HepG2 (cell line): ENCODE measurements around the gene ANGPTL2. TPM values are rescaled to one million over a fixed set of nuclear protein-coding genes. Genes with fewer than 3 reads are reported as not detected.

Experiments
- DMAP1 ChIP-seq: IDR thresholded peaks from 2 replicates; pipeline ENCODE4 v1.6.1; 2016
- RAD51 ChIP-seq: fragments of 450-650 bp; IDR thresholded peaks from 2 replicates; pipeline ENCODE4 v1.6.1; 2016; ENCODE audit warnings: borderline replicate concordance
- SALL1 ChIP-seq: sonication (generic); formaldehyde crosslinking; IDR thresholded peaks from 2 replicates; pipeline ENCODE4 v1.8.0; 2022; ENCODE audit warnings: mild to moderate bottlenecking, missing genetic modification reagents
- SAP130 ChIP-seq: IDR thresholded peaks from 2 replicates; pipeline ENCODE4 v1.6.1; 2016; ENCODE audit warnings: low read depth
- TBX2 ChIP-seq: sonication (generic); formaldehyde crosslinking; IDR thresholded peaks from 2 replicates; pipeline ENCODE4 v1.5.0; 2020; ENCODE audit warnings: missing genetic modification reagents, mild to moderate bottlenecking, borderline replicate concordance
- YEATS2 ChIP-seq: sonication (generic); formaldehyde crosslinking; IDR thresholded peaks from 2 replicates; pipeline ENCODE4 v1.4.0; 2020; ENCODE audit warnings: missing genetic modification reagents, borderline replicate concordance
- ZMYM3 ChIP-seq: sonication (generic); formaldehyde crosslinking; IDR thresholded peaks from 2 replicates; pipeline ENCODE4 v1.5.1; 2020; ENCODE audit warnings: mild to moderate bottlenecking, missing genetic modification reagents
- ZNF33B ChIP-seq: sonication (generic); formaldehyde crosslinking; IDR thresholded peaks from 2 replicates; pipeline ENCODE4 v1.5.1; 2020; ENCODE audit warnings: mild to moderate bottlenecking, missing genetic modification reagents
- ZNF430 ChIP-seq: sonication (generic); formaldehyde crosslinking; IDR thresholded peaks from 2 replicates; pipeline ENCODE4 v1.9.0; 2021; ENCODE audit warnings: mild to moderate bottlenecking, missing genetic modification reagents
- polyA plus RNA-seq, 8 experiments: library from polyadenylated mRNA; depleted of rRNA in 3 of 8; stranded (reverse) in 7 of 8; unstranded in 1 of 8; fragments of >200 nt; fragmentation: Illumina TruSeq in 4 of 8; extraction: Trizol in 4 of 8; gene quantifications; 2 replicates each; pipeline versions ENCODE4 v1.2.1 to v1.2.3, GENCODE V29; 2011 to 2016; ENCODE audit warnings: low read depth in 4 of 8, missing spikeins in 1 of 8, mixed read lengths in 1 of 8; ENCODE audit not compliant: insufficient read depth in 1 of 8
- total RNA-seq, 5 experiments: library from RNA; depleted of rRNA; stranded (reverse); fragments of >200 nt; fragmentation: Illumina TruSeq; extraction: Trizol; gene quantifications; 2 replicates each; pipeline ENCODE4 v1.2.3, GENCODE V29; 2016; ENCODE audit warnings: low read depth in 1 of 5
- TF ChIP-seq, protein P1 (sequence below): IDR thresholded peaks from 2 replicates; pipeline ENCODE4 v1.6.1; 2012; ENCODE audit warnings: inconsistent platforms
- TF ChIP-seq, protein P2 (sequence below): sonication (generic); formaldehyde crosslinking; IDR thresholded peaks from 2 replicates; pipeline ENCODE4 v1.9.0; 2022; ENCODE audit warnings: low read depth, missing genetic modification reagents
- TF ChIP-seq, protein P3 (sequence below): sonication (generic); formaldehyde crosslinking; conservative IDR thresholded peaks from 2 replicates; pipeline ENCODE4 v1.8.1; 2023; ENCODE audit warnings: missing genetic modification reagents
- TF ChIP-seq, protein P4 (sequence below): IDR thresholded peaks from 2 replicates; pipeline ENCODE4 v1.6.1; 2018; ENCODE audit warnings: missing genetic modification reagents, mild to moderate bottlenecking, missing compliant biosample characterization
- TF ChIP-seq, protein P5 (sequence below): sonication (generic); formaldehyde crosslinking; IDR thresholded peaks from 2 replicates; pipeline ENCODE4 v1.4.0; 2020; ENCODE audit warnings: mild to moderate bottlenecking, missing genetic modification reagents
- TF ChIP-seq, protein P6 (sequence below): sonication (generic); formaldehyde crosslinking; IDR thresholded peaks from 2 replicates; pipeline ENCODE4 v1.8.0; 2023; ENCODE audit warnings: mild to moderate bottlenecking, missing genetic modification reagents
- TF ChIP-seq, protein P7 (sequence below): sonication (generic); formaldehyde crosslinking; IDR thresholded peaks from 2 replicates; pipeline ENCODE4 v1.5.1; 2020; ENCODE audit warnings: mild to moderate bottlenecking, moderate library complexity, missing genetic modification reagents

Gene ANGPTL2
- total and polyA plus RNA-seq, 2 of the 13 experiments (the other 11 are each of a cell fraction or from before 2014, with no cell fraction given) = 0.91 to 21.0 TPM

DNA sequence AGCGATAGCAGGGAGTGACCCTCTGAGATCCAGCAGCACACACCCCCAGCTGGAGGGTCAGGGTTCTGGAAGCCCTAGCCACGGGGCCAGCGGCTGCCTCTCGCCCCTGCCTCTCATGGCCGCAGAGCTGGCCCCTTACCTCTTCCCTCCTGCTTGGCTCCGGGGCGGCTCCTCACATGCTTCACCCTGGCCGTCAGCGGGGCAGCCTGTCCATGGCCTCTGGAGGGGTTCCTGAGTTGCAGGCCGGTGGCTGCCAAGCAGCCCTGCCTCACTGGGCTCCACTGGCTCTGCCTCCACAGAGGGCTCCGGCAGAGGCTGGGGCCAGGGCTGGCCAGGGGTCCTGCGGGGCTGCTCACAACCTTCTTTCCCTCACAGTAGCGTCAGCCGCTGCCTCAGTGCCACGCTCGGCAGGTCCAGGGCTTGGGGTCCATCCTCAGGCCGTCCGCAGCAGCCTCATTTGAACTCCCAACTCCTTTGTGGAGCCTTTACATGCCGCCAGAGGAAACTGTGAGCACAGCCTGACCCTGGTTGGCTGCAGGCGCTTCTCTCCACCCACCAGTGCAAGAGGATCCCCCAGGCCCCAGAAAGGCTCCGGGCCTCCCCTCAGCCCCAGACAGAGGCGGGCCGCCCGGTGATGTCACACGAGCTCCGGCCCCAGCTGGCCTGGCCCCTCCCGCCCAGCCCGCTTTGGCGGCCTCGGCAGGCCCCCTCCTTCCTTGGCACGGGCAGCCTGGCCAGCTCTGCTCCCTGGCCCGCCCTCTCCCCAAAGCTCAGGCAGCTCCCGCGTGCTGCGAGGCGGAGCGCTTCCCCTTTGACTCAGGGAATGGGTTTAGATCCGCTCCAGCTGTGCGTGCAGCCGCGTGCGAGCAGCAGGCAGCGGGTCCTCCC, at the start of gene ANGPTL2 (continued):
- TF ChIP-seq YEATS2 (CRISPR knock-in tag) (no peak), ZMYM3 (0 out of 2 replicates have a peak, but pooled peaks have one; percentile 30), SALL1 (CRISPR knock-in tag) (peak; percentile 42; the same call in 1 of the 2 replicates), TBX2 (peak; percentile 20; the same call in 1 of the 2 replicates), ZNF430 (CRISPR knock-in tag) (0 out of 2 replicates have a peak, but pooled peaks have one; percentile 33), ZNF33B (CRISPR knock-in tag) (peak; percentile 54; the same call in 1 of the 2 replicates), SAP130 (CRISPR knock-in tag) (peak; percentile 39; the same call in 1 of the 2 replicates), DMAP1 (CRISPR knock-in tag) (peak; percentile 31; the same call in 1 of the 2 replicates), RAD51 (no peak)
- TF ChIP-seq, protein P1, sequence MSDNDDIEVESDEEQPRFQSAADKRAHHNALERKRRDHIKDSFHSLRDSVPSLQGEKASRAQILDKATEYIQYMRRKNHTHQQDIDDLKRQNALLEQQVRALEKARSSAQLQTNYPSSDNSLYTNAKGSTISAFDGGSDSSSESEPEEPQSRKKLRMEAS = peak; percentile 72
- TF ChIP-seq, protein P2, sequence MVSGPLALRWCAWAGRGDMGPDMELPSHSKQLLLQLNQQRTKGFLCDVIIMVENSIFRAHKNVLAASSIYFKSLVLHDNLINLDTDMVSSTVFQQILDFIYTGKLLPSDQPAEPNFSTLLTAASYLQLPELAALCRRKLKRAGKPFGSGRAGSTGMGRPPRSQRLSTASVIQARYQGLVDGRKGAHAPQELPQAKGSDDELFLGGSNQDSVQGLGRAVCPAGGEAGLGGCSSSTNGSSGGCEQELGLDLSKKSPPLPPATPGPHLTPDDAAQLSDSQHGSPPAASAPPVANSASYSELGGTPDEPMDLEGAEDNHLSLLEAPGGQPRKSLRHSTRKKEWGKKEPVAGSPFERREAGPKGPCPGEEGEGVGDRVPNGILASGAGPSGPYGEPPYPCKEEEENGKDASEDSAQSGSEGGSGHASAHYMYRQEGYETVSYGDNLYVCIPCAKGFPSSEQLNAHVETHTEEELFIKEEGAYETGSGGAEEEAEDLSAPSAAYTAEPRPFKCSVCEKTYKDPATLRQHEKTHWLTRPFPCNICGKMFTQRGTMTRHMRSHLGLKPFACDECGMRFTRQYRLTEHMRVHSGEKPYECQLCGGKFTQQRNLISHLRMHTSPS (CRISPR knock-in tag) = peak; percentile 92
- TF ChIP-seq, protein P3, sequence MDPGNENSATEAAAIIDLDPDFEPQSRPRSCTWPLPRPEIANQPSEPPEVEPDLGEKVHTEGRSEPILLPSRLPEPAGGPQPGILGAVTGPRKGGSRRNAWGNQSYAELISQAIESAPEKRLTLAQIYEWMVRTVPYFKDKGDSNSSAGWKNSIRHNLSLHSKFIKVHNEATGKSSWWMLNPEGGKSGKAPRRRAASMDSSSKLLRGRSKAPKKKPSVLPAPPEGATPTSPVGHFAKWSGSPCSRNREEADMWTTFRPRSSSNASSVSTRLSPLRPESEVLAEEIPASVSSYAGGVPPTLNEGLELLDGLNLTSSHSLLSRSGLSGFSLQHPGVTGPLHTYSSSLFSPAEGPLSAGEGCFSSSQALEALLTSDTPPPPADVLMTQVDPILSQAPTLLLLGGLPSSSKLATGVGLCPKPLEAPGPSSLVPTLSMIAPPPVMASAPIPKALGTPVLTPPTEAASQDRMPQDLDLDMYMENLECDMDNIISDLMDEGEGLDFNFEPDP (CRISPR knock-in tag) = 0 out of 2 replicates have a peak, but pooled peaks have one; percentile 75
- TF ChIP-seq, protein P4, sequence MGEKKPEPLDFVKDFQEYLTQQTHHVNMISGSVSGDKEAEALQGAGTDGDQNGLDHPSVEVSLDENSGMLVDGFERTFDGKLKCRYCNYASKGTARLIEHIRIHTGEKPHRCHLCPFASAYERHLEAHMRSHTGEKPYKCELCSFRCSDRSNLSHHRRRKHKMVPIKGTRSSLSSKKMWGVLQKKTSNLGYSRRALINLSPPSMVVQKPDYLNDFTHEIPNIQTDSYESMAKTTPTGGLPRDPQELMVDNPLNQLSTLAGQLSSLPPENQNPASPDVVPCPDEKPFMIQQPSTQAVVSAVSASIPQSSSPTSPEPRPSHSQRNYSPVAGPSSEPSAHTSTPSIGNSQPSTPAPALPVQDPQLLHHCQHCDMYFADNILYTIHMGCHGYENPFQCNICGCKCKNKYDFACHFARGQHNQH (CRISPR knock-in tag) = peak; percentile 33; the same call in 1 of the 2 replicates
- TF ChIP-seq, protein P5, sequence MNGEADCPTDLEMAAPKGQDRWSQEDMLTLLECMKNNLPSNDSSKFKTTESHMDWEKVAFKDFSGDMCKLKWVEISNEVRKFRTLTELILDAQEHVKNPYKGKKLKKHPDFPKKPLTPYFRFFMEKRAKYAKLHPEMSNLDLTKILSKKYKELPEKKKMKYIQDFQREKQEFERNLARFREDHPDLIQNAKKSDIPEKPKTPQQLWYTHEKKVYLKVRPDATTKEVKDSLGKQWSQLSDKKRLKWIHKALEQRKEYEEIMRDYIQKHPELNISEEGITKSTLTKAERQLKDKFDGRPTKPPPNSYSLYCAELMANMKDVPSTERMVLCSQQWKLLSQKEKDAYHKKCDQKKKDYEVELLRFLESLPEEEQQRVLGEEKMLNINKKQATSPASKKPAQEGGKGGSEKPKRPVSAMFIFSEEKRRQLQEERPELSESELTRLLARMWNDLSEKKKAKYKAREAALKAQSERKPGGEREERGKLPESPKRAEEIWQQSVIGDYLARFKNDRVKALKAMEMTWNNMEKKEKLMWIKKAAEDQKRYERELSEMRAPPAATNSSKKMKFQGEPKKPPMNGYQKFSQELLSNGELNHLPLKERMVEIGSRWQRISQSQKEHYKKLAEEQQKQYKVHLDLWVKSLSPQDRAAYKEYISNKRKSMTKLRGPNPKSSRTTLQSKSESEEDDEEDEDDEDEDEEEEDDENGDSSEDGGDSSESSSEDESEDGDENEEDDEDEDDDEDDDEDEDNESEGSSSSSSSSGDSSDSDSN (CRISPR knock-in tag) = peak; percentile 22; the same call in 1 of the 2 replicates
- TF ChIP-seq, protein P6, sequence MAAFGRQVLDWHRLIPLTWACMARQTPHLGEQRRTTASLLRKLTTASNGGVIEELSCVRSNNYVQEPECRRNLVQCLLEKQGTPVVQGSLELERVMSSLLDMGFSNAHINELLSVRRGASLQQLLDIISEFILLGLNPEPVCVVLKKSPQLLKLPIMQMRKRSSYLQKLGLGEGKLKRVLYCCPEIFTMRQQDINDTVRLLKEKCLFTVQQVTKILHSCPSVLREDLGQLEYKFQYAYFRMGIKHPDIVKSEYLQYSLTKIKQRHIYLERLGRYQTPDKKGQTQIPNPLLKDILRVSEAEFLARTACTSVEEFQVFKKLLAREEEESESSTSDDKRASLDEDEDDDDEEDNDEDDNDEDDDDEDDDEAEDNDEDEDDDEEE (CRISPR knock-in tag) = no peak
- TF ChIP-seq, protein P7, sequence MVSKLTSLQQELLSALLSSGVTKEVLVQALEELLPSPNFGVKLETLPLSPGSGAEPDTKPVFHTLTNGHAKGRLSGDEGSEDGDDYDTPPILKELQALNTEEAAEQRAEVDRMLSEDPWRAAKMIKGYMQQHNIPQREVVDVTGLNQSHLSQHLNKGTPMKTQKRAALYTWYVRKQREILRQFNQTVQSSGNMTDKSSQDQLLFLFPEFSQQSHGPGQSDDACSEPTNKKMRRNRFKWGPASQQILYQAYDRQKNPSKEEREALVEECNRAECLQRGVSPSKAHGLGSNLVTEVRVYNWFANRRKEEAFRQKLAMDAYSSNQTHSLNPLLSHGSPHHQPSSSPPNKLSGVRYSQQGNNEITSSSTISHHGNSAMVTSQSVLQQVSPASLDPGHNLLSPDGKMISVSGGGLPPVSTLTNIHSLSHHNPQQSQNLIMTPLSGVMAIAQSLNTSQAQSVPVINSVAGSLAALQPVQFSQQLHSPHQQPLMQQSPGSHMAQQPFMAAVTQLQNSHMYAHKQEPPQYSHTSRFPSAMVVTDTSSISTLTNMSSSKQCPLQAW = 0 out of 2 replicates have a peak, but pooled peaks have one; percentile 21
